G401.6 (cell line): Measurements from ENCODE around the gene SFXN2.

Experiments used
- FAIRE-seq: peaks from 2 replicates; lab custom pipeline; 2012; peaks lifted over from hg19 to GRCh38; lab: Jason Lieb, UNC

The SFXN2 gene

GRCh38 chr10:102777711-102778453, 63.4 kb downstream of the SFXN2 start:
- no peak for FAIRE-seq

- no peak for FAIRE-seq
Measured at GRCh38 chr10:102778781-102779180, 64.3 kb downstream of the SFXN2 start.

- FAIRE-seq: no peak
Measured at GRCh38 chr10:102779680-102780526, 65.5 kb downstream of the SFXN2 start.

GRCh38 chr10:102780527-102780808, 66.0 kb downstream of the SFXN2 start:
- no peak for FAIRE-seq

- FAIRE-seq: no peak
Measured at GRCh38 chr10:102781090-102781920, 66.9 kb downstream of the SFXN2 start.

- FAIRE-seq: no peak
Measured at GRCh38 chr10:102781921-102782557, 67.6 kb downstream of the SFXN2 start.

GRCh38 chr10:102782673-102783551, 68.5 kb downstream of the SFXN2 start:
- no peak for FAIRE-seq

GRCh38 chr10:102783568-102783967, 69.1 kb downstream of the SFXN2 start:
- FAIRE-seq: no peak

- FAIRE-seq: no peak
Measured at GRCh38 chr10:102785818-102786217, 71.4 kb downstream of the SFXN2 start.

GRCh38 chr10:102791754-102792395, 77.4 kb downstream of the SFXN2 start:
- FAIRE-seq: no peak
